HG03066 (cell line): Measurements from ENCODE around the gene FSTL1.
A peak's percentile ranks its signal among the peaks of the same experiment; 100 is the strongest.
"Not testable (repeated sequence)": the region's sequence is repeated elsewhere in the genome, so short reads cannot be mapped to it uniquely, and the experiment has no call there.

Source experiments
- ATAC-seq: cut with Tn5 transposase; IDR thresholded peaks from one replicate; pipeline ENCODE4 v1.9.1; 2021; ENCODE audit warnings: low read depth; ENCODE audit not compliant: unreplicated experiment

FSTL1 gene

GRCh38 chr3:120420360-120420759 is 30.4 kb downstream of the FSTL1 start:
- ATAC-seq, result no peak

GRCh38 chr3:120419797-120420196 is 31.0 kb downstream of the FSTL1 start:
- ATAC-seq, result no peak

GRCh38 chr3:120418866-120419490 is 31.8 kb downstream of the FSTL1 start:
- peak; percentile 47 for ATAC-seq

GRCh38 chr3:120418446-120418845 is 32.3 kb downstream of the FSTL1 start:
- ATAC-seq, result no peak

- ATAC-seq, result peak; percentile 99
Observed at GRCh38 chr3:120417272-120417911, 33.4 kb downstream of the FSTL1 start.

- ATAC-seq, result peak; percentile 18
Observed at GRCh38 chr3:120416868-120417267, 33.9 kb downstream of the FSTL1 start.

- ATAC-seq, result no peak
Observed at GRCh38 chr3:120415756-120416155, 35.0 kb downstream of the FSTL1 start.

GRCh38 chr3:120410541-120410940 is 40.3 kb downstream of the FSTL1 start:
- ATAC-seq, result no peak

- no peak for ATAC-seq
Observed at GRCh38 chr3:120410116-120410515, 40.7 kb downstream of the FSTL1 start.

- no peak for ATAC-seq
Observed at GRCh38 chr3:120407508-120408287, 43.1 kb downstream of the FSTL1 start.

- ATAC-seq, result no peak
Observed at GRCh38 chr3:120404876-120405275, 45.9 kb downstream of the FSTL1 start.

GRCh38 chr3:120402257-120402656 is 48.5 kb downstream of the FSTL1 start:
- no peak for ATAC-seq

- ATAC-seq, result peak; percentile 89
Observed at GRCh38 chr3:120399372-120399771, 51.4 kb downstream of the FSTL1 start.

GRCh38 chr3:120396469-120396868 is 54.3 kb downstream of the FSTL1 start:
- ATAC-seq, result no peak

- no peak for ATAC-seq
Observed at GRCh38 chr3:120394347-120394746, 56.4 kb downstream of the FSTL1 start.

GRCh38 chr3:120393761-120394160 is 57.0 kb downstream of the FSTL1 start:
- no peak for ATAC-seq

GRCh38 chr3:120393243-120393642 is 57.5 kb downstream of the FSTL1 start:
- ATAC-seq, result no peak

GRCh38 chr3:120382941-120383447 is 67.8 kb downstream of the FSTL1 start:
- ATAC-seq, result no peak

- ATAC-seq, result no peak
Observed at GRCh38 chr3:120381503-120381902, 69.3 kb downstream of the FSTL1 start.

- ATAC-seq, result not testable (repeated sequence)
Observed at GRCh38 chr3:120377948-120378347, 72.8 kb downstream of the FSTL1 start.

GRCh38 chr3:120370463-120370862 is 80.3 kb downstream of the FSTL1 start:
- no peak for ATAC-seq
